Osteocyte (in vitro differentiated cells): ENCODE data around the gene ZNF518A. TPM values are rescaled to one million over a fixed set of nuclear protein-coding genes. Genes with fewer than 3 reads are reported as not detected.

Experiments
- DNase-seq: peaks from one replicate; pipeline ENCODE4 v3.0.0; 2021; ENCODE audit warnings: mixed read lengths; ENCODE audit not compliant: unreplicated experiment; ENCODE audit errors: extremely low spot score
- H3K27ac Mint-ChIP-seq: one replicate; pipeline ENCODE4 v1.8.0; 2021; ENCODE audit warnings: mild to moderate bottlenecking, mixed read lengths; ENCODE audit not compliant: unreplicated experiment
- H3K27me3 Mint-ChIP-seq: one replicate; pipeline ENCODE4 v1.8.0; 2021; ENCODE audit warnings: mixed read lengths; ENCODE audit not compliant: unreplicated experiment
- H3K36me3 Mint-ChIP-seq: one replicate; pipeline ENCODE4 v1.8.0; 2021; ENCODE audit warnings: mixed read lengths; ENCODE audit not compliant: unreplicated experiment
- H3K4me1 Mint-ChIP-seq: one replicate; pipeline ENCODE4 v1.8.0; 2021; ENCODE audit warnings: mixed read lengths; ENCODE audit not compliant: unreplicated experiment
- H3K4me3 Mint-ChIP-seq: one replicate; pipeline ENCODE4 v1.8.0; 2021; ENCODE audit warnings: mild to moderate bottlenecking, moderate library complexity, mixed read lengths; ENCODE audit not compliant: unreplicated experiment
- H3K9me3 Mint-ChIP-seq: one replicate; pipeline ENCODE4 v1.8.0; 2021; ENCODE audit warnings: mixed read lengths; ENCODE audit not compliant: unreplicated experiment
- CTCF ChIP-seq: fragments of 200-600 bp; sonication (generic); IDR thresholded peaks from 2 replicates; pipeline ENCODE4 v1.5.0; 2021; ENCODE audit warnings: antibody characterized with exemption, mild to moderate bottlenecking, moderate library complexity
- total RNA-seq: library from RNA; stranded (reverse); gene quantifications from 2 replicates; pipeline ENCODE4 v1.2.1, GENCODE V29; 2021

The ZNF518A gene
- total RNA-seq, 1 donor from 2014 or later, result 14.9 TPM

DNA sequence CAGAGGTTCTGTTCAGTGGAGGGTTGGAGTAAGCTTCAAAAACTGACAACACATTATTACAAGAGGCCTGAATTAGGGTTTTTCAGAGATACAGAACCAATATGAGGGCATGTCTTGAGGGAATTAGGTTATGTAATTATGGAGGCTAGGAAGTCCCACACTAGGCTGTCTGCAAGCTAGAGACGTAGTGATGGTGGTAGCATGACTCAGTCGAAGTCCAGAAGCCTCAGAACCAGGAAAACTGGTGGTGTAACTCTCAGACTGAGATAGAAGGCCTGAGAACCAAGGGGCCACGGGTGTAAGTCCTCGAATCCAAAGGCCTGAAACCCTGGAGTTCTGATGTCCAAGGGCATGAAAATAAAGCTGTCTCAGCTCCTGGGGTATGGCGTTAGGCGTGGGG, 35.6 kb downstream of the ZNF518A start:
- peaks cover 12% of the 10 kb centered on the region for H3K36me3 Mint-ChIP-seq

DNA sequence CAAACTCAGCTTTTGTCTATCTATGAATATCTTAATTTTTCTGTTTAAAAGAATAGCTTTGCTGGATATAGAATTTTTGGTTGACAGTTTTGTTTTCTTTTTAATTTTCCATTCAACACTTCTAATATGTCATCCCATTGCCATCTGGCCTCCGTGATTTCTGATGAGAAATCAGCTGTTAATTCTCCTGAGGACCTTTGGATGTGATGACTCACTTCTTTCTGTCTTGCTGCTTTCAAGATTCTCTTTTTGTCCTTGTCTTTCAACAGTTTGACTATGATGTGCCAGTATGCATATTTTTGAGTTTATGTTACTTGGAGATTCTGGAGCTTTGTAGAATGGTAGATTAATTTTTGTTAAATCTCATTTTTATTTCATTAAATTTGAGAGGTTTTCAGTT, 38.4 kb downstream of the ZNF518A start:
- Mint-ChIP-seq H3K4me3 (no peak overlapping the region), H3K27me3 (no peaks in the 10 kb centered on the region), H3K27ac (no peak overlapping the region), H3K4me1 (peaks cover 3% of the 10 kb centered on the region), H3K36me3 (peaks cover 10% of the 10 kb centered on the region), H3K9me3 (peaks cover 35% of the 10 kb centered on the region)
- no peak for TF ChIP-seq CTCF
- no peak for DNase-seq

More for the DNA sequence above, 35.6 kb downstream of the ZNF518A start:
- DNase-seq, result no peak
- Mint-ChIP-seq H3K27ac (no peak overlapping the region), H3K9me3 (peaks cover 19% of the 10 kb centered on the region), H3K4me1 (peaks cover 3% of the 10 kb centered on the region), H3K27me3 (no peaks in the 10 kb centered on the region), H3K4me3 (no peak overlapping the region)
- TF ChIP-seq CTCF, result no peak

DNA sequence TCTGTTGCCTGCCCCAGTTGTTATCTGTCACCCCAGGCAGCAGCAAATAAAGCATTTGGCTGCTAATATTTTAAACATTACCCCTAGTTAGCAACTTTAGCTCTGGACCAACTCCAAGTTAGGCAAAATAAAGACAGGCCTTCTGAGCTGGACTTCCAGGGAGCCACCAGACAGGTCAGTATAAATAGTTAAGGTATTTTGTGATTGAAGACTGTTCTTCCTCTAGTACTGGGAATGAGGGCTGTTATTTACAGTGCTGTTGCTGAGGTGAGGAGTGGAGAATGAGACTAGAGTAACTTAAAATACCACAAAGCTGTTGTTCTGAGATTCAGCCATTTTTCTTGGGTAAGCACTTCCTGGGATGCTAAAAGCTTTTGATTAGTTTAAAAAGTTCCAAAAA, 40.1 kb downstream of the ZNF518A start:
- no peak for DNase-seq
- peaks cover 10% of the 10 kb centered on the region for H3K36me3 Mint-ChIP-seq
- H3K27me3 Mint-ChIP-seq, result no peaks in the 10 kb centered on the region
- TF ChIP-seq CTCF, result no peak
- peaks cover 3% of the 10 kb centered on the region for H3K4me1 Mint-ChIP-seq
- no peak overlapping the region for H3K27ac Mint-ChIP-seq
- H3K9me3 Mint-ChIP-seq, result peaks cover 48% of the 10 kb centered on the region
- H3K4me3 Mint-ChIP-seq, result no peak overlapping the region

DNA sequence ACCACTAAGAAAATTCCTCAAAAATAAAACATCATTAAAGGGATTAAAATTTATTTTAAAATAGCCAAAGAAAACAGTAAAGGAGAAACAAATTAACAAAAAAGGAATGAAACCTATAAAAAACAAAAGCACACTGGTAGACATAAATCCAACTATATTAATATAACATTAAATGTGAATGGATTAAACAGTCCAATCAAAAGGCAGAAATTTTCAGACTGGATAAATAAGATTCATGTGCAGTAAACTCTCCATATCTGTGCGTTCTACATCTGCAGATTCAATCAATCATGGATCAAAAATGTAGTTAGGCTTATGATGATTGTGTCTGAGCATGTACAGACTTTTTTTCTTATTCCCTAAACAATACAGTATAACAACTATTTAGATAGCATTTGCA, 42.6 kb downstream of the ZNF518A start:
- H3K4me1 Mint-ChIP-seq, result peaks cover 3% of the 10 kb centered on the region
- peaks cover 11% of the 10 kb centered on the region for H3K36me3 Mint-ChIP-seq
- no peak for DNase-seq

GRCh38 chr10:96176985-96177384, 46.9 kb downstream of the ZNF518A start:
- no peak overlapping the region for H3K27ac Mint-ChIP-seq
- H3K27me3 Mint-ChIP-seq, result peaks cover 4% of the 10 kb centered on the region
- no peaks in the 10 kb centered on the region for H3K4me1 Mint-ChIP-seq
- DNase-seq, result no peak
- no peak for TF ChIP-seq CTCF
- H3K36me3 Mint-ChIP-seq, result peaks cover 2% of the 10 kb centered on the region
- no peak overlapping the region for H3K4me3 Mint-ChIP-seq
- H3K9me3 Mint-ChIP-seq, result peaks cover 59% of the 10 kb centered on the region

More for the DNA sequence above, 42.6 kb downstream of the ZNF518A start:
- Mint-ChIP-seq H3K9me3 (peaks cover 57% of the 10 kb centered on the region), H3K27ac (no peak overlapping the region), H3K27me3 (no peaks in the 10 kb centered on the region), H3K4me3 (no peak overlapping the region)
- no peak for TF ChIP-seq CTCF
